ENCODE measurements around the gene CMTM6.

The CMTM6 gene

GRCh38 chr3:32431481-32431880 is 71.2 kb downstream of the CMTM6 start:
- H3K36me3 ChIP-seq (ENCODE audit: control insufficient read depth, insufficient read depth, low read length) = no peaks in the 10 kb centered on the region
- no peaks in the 10 kb centered on the region for H3K27me3 ChIP-seq (ENCODE audit: control insufficient read depth, insufficient read depth, low read length)
- H3K9me3 ChIP-seq (ENCODE audit: control insufficient read depth, insufficient read depth, low read depth, low read length) = no peaks in the 10 kb centered on the region
- no peak overlapping the region for H3K4me3 ChIP-seq (ENCODE audit: low read depth, low read length)
- no peak overlapping the region for H3K27ac ChIP-seq (ENCODE audit: low read depth, low read length)
- H3K4me1 ChIP-seq (ENCODE audit: control insufficient read depth, insufficient read depth, low read length) = no peaks in the 10 kb centered on the region; the same call in 1 of the 2 replicates
- H3K9ac ChIP-seq (ENCODE audit: low read length) = no peak overlapping the region
